GM18505 (cell line): ENCODE data around the gene ZDHHC8.

Source experiments
- ATAC-seq: cut with Tn5 transposase; IDR thresholded peaks from one replicate; pipeline ENCODE4 v1.9.1; 2021; ENCODE audit not compliant: unreplicated experiment
- POLR2A ChIP-seq: IDR thresholded peaks from 4 replicates; pipeline ENCODE4 v1.6.1; 2011; ENCODE audit warnings: borderline replicate concordance; ENCODE audit not compliant: insufficient read depth, insufficient read length; ENCODE audit errors: extremely low read depth

Gene ZDHHC8

GRCh38 chr22:20124083-20124787 is 7.4 kb upstream of the ZDHHC8 start:
- no peak for TF ChIP-seq POLR2A
- ATAC-seq: no peak

- no peak for TF ChIP-seq POLR2A
- no peak for ATAC-seq
Measured at GRCh38 chr22:20125201-20126174, 6.1 kb upstream of the ZDHHC8 start.

GRCh38 chr22:20126284-20127029 is 5.1 kb upstream of the ZDHHC8 start:
- no peak for ATAC-seq
- TF ChIP-seq POLR2A: no peak

- no peak for ATAC-seq
- no peak for TF ChIP-seq POLR2A
Measured at GRCh38 chr22:20127318-20127868, 4.2 kb upstream of the ZDHHC8 start.

GRCh38 chr22:20127869-20128618 is 3.6 kb upstream of the ZDHHC8 start:
- no peak for ATAC-seq
- peak; percentile 14 for TF ChIP-seq POLR2A

- ATAC-seq: no peak
- no peak for TF ChIP-seq POLR2A
Measured at GRCh38 chr22:20128619-20128901, 3.0 kb upstream of the ZDHHC8 start.

- no peak for TF ChIP-seq POLR2A
- ATAC-seq: no peak
Measured at GRCh38 chr22:20128902-20129746, 2.5 kb upstream of the ZDHHC8 start.

- TF ChIP-seq POLR2A: no peak
- no peak for ATAC-seq
Measured at GRCh38 chr22:20129747-20130014, 1.9 kb upstream of the ZDHHC8 start.

- TF ChIP-seq POLR2A: no peak
- ATAC-seq: no peak
Measured at GRCh38 chr22:20130319-20130718, 1.3 kb upstream of the ZDHHC8 start.

- peak; percentile 61 for ATAC-seq
- no peak for TF ChIP-seq POLR2A
Measured at GRCh38 chr22:20130731-20131596, 640 bp upstream of the ZDHHC8 start.

- peak; percentile 7 for ATAC-seq
Measured at GRCh38 chr22:20131859-20132685, 468 bp downstream of the ZDHHC8 start.

More at GRCh38 chr22:20131859-20132685, 468 bp downstream of the ZDHHC8 start:
- no peak for TF ChIP-seq POLR2A
